Stimulated activated CD4-positive, alpha-beta T cell treated with anti-CD3 and anti-CD28 coated beads, Interleukin-12 subunit alpha, Interleukin-12 subunit beta, amount 100 ng/mL, for 48 hours (primary cell): Measurements from ENCODE around the gene NCAPH2.

Experiments
- DNase-seq, 3 donors: peaks; one replicate each; pipeline ENCODE4 v3.0.0-alpha.2; 2020; ENCODE audit warnings: low read depth in 2 of 3, low spot score in 1 of 3

NCAPH2 gene

DNA sequence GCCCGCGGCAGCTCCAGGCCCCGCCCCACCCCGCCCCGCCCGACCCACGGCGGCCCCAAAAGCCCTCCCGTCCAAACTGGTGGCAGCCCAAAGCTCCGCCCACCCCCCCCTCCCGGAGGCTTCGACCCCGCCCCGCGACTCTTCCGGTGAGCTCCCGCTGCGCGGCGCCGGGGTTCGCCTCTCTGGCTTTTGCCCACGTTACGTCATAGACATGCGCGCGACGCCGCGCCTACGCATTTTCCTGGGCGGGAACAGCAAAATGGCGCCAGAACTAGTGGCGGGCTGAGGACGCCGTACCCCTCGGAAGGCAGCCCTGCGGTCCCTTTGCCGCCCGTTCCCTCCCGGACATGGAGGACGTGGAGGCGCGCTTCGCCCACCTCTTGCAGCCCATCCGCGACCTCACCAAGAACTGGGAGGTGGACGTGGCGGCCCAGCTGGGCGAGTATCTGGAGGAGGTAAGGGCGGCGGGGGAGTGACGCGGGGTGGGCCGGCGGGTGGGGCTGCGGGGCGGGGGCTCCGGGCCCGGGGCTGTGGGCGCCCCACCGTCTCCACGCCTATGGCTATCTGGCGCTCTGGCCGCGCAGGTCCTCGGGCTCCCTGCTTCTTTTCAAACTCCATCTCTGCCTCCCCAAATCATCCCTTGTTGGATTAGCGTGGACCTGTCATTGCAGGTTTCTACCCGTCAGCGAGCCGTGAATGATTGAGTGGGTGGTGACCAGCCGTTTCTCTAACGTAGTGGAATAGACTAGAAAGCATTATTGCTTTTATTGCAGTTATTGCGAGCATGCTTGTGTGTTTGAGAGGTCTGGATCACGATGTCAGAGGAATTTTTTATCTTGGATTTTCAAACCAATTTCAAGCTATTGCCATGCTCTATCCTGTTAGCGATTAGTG lies at the start of gene NCAPH2:
Gene NCAPH2 (plus strand): TSS at position 234 of the 894 bp plus-strand sequence. CDS start 114 bp downstream, at position 348.
- peak; percentile 96 to 99 (median 97) for DNase-seq

- no peak for DNase-seq
Observed at GRCh38 chr22:50459016-50459415, 49.0 kb upstream of the NCAPH2 start.

GRCh38 chr22:50459496-50460140 lies 48.4 kb upstream of the NCAPH2 start:
- no peak for DNase-seq

DNA sequence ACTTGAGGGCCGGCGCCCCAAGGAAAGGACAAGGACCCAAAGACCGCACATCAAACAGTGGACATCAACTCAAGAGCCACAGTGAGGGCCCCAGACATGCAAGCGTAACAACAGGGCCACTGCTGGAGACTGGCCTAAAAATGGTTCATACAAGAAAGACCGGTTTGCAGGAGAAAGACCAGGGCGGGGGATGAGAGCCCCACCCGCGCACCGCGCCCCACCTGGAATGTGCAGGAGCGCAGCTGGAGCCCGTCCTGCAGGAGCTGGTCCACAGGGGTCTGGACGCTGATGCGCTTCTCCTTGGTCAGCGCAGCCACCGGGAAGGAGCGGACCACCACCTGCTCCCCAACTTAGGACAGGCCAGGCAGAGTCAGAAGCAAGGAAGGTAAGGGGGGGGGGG lies 47.1 kb upstream of the NCAPH2 start:
- no peak for DNase-seq

DNA sequence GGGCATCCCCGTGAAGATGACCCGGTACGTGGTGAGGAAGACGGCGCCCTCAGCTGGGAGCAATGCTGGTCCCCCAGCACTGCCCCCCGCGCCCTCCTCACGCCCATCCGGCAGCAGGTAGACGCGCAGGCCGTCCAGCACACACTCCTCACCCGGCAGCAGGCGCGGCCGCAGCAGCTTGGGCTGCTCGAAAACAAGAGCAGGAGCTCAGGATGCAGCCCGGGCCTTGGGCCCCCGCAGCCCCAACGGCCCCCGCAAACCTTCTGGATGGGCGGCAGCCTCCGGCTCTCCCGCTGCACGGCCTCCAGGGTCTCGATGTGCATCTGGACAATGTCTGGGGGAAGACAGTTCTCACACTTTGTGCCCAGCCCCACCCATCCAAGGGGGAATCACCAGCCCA lies 46.5 kb upstream of the NCAPH2 start:
- no peak for DNase-seq

GRCh38 chr22:50461979-50462540 lies 46.0 kb upstream of the NCAPH2 start:
- DNase-seq: no peak

GRCh38 chr22:50463188-50463900 lies 44.7 kb upstream of the NCAPH2 start:
- DNase-seq: no peak

DNA sequence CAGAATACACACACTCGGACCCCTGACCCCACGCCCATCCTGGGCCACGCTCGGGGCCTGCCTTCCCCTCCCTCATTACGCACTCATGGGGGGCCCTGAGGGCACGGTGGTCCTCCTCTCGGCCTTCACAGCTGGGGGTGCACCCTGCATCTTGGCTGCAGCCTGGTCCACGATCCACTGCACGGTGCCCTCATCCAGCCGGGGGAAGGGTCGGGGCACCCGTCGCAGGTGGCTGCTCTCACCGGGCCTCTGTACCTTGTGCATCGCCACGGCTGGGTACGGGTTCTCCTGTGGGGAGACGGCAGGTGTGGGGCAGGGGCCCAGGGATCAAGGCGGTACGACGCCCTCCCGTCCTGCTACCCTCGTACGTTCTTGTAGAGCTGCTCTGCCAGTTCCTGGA lies 43.6 kb upstream of the NCAPH2 start:
- DNase-seq: no peak

DNA sequence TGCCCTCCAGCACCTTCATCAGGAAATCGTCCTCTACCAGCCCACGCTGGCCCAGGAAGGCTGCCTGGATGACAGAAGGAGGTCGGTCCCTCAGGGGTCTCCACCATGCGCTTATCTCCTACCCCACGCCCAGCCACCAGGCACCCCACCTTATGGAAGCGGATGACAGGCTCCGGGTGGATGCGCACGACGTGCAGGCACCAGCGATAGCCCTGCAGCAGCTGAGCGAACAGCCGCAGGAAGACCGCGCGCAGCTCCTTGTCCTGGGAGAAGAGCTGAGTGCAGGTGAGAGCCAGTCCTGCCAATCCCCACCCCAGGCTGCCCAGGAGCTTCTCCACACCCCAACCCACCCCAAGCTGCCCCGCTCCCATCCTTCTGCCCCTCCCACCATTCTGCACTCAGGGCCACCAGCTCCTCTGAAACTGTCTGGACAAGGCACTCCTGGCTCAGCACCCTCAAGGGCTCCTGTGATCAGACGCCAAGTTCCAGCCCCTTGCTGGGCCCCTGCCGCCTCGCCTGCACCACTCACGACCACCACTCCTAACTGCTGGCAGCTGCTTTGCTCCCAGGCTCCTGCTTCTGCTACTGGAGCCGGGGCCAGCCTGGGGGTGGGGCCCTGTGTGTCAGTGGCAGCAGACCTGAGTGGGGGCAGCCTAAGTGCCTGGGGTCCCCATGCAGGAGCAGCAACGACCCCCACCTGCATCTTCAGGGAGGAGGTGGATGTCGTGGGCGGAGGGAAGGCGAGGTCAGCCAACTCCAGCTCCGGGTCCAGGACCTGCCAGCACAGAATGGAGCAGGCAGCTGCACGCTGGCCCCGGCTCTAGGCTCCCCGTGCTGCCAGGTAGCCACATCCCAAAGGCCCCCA lies 42.7 kb upstream of the NCAPH2 start:
- no peak for DNase-seq

DNA sequence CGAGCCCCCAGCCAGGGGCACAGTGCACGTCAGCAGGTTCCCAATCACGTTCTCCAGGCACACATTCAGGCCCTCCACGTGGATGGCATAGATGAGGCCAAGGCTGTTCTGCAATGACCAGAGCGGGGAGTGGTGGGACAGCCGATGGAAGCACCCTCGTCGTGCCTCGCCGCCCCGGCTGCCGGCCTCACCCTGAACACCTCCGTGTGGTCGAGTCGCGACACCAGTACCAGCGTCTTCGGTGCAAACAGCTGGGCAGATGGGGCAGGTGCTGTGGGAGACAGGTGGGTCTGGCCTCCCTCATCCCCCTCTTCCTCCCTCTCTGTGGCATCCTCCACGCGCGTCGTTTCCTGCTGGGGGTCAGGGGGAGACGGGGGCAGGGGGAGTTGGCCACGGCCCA lies 40.7 kb upstream of the NCAPH2 start:
- DNase-seq: no peak

DNA sequence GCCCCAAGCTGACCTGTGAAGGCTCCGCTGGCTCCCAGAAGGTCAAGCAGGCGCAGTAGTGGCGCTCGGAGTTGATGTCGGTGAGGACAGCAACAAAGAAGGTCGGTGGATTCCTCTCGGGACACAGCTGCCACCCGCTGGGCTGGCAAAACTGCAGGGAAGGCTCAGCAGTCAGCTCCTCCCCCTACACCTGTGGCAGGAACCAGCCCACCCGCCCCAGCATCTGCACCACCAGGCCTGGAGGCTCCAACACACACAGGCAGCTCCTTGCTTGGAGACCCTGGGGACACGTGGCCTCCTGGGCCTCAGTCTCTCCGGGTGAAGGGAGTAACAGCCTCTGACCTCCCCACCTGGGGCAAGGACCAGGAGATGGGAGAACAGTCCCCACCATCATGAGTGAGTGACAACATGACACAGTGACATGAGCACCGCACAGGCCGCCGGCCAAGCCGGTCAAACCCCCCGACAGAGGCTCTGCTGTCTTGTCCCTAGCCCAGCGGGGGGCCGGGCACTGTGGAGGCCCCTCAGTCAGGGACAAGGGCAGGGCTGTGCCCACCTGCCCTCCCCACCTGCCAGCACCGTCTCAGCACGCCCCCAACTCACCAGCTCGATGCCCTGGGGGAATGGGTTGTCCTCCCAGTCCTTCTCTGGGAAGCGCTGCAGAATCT lies 40.1 kb upstream of the NCAPH2 start:
- DNase-seq: no peak

DNA sequence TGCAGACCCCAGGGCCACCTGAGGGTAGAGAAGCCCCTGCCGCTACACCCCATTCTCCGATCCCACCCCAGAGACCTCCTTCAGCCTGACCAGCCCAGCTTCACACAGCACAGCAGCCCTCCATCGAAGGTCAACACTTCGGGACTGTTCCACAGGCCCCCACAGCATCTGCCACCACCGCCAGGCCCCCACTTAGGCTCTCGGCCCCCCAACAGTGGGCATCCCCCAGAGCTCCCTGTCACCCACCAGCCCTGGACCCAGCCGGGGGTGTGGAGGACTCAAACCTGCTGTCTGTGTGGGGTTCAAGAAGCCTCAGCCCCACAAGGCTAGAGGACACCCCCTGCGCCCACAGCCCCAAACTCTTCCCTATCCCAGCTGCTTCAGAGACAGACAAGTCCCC lies 39.4 kb upstream of the NCAPH2 start:
- no peak for DNase-seq

DNA sequence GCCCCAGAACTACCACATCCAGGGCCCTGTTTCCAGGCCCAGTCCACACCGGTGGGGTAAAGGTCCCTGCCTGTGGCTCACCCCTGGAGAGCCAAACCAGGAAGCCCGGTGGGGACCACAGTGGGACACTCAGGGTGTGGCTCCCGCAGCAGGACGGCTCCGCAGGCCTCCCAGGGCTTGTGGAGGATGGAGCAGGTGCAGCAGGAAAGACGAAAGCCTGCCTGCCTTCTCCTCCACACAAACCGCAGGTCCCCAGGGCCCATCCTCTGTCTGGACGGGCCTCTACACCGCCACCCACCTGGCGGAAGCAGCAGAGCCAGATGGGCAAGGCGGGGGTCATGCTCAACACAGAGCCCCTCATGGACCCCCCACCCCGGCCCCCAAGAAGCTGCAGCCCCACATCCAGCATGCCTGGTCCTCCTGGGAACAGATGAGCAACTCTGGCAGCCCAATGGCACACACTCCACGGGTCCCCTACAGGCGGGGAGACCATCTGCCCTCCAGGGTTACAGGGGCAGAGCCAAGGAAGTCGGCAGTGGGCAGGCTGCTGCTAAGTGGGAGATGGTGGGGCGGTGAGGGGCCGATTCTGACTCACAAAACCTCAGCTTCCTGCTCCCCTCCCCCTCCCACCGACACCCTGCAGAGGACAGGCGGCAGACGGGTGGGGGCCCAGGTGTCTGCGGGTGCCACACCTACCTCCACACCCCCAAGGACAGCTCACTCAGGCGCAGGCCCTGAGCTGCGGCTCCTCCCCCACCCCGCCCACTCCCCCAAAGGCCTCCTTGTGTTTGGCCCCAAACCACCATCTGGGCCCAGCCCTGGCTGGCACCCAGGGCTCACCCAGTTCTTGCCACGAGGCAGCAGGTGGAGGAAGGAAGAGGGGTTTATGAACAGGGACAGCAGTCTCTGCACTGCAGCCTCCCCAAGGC lies 38.4 kb upstream of the NCAPH2 start:
- DNase-seq: peak; percentile 83 to 90 (median 88)

- DNase-seq: no peak
Observed at GRCh38 chr22:50470491-50470890, 37.5 kb upstream of the NCAPH2 start.

DNA sequence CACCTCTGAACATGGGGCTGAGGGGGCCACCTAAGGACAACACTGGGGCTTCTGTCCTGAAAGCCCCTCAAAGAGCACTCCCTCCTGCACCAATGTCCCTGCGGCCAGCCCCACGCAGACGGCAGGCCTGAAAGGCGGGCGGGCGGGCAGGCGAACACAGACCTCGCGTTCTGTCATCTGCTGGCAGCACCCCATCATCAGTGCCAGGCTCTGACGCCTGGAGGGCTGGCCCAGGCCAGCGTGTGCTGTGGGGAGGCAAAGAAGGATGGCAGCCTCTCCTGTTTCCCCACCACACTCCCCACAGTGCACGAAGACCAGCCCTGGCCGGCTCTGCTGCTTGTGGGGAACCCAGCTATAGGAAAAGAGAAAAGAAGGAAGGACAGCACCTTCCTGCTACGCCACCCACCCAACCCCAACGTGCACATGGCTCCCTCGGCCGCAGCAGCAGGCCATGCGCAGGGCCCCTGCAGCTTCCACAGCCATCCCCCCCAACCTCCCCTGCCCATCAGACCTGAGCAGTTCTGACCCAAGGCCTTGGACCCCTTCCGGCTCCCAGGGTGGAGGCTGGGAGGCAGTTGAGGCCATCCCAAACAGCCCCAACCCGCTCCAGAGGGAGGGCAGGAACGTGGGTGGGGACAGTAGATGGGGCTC lies 36.7 kb upstream of the NCAPH2 start:
- DNase-seq: no peak

- no peak for DNase-seq
Observed at GRCh38 chr22:50471962-50472361, 36.1 kb upstream of the NCAPH2 start.

- peak in 2 of 3 donors; percentile 32 to 37 for DNase-seq
Observed at GRCh38 chr22:50473088-50473487, 34.9 kb upstream of the NCAPH2 start.
